Neural cell (in vitro differentiated cells): ENCODE data around the gene OR4E1. TPM values are rescaled to one million over a fixed set of nuclear protein-coding genes. Genes with fewer than 3 reads are reported as not detected.

Experiments
- H2AFZ ChIP-seq: fragments of 200-600, 300-800 bp; sonication (generic), shearing (Covaris generic); 2 replicates; pipeline ENCODE4 v1.6.0; 2014; ENCODE audit warnings: low read depth, mild to moderate bottlenecking, antibody characterized with exemption, low read length, moderate library complexity
- H3F3A ChIP-seq: fragments of 200-600 bp; shearing (Covaris generic); 2 replicates; pipeline ENCODE4 v1.6.1; 2016; ENCODE audit warnings: mild to moderate bottlenecking, moderate library complexity, mixed read lengths, antibody characterized with exemption, low read length; ENCODE audit not compliant: insufficient read depth, poor library complexity, severe bottlenecking
- H3K27ac ChIP-seq: fragments of 200-600, 300-800 bp; sonication (generic), shearing (Covaris generic); 2 replicates; pipeline ENCODE4 v1.5.1; 2014; ENCODE audit warnings: mild to moderate bottlenecking, low read length, moderate library complexity
- H3K27me3 ChIP-seq: fragments of 300-800, 200-600 bp; sonication (generic), shearing (Covaris generic); 2 replicates; pipeline ENCODE4 v1.6.0; 2014; ENCODE audit warnings: mild to moderate bottlenecking, low read depth, low read length, moderate library complexity; ENCODE audit not compliant: insufficient read depth
- H3K36me3 ChIP-seq: fragments of 300-800, 200-600 bp; sonication (generic), shearing (Covaris generic); 2 replicates; pipeline ENCODE4 v1.5.1; 2014; ENCODE audit warnings: mild to moderate bottlenecking, antibody characterized with exemption, low read length, moderate library complexity; ENCODE audit not compliant: insufficient read depth
- H3K4me2 ChIP-seq: fragments of 300-800, 200-600 bp; sonication (generic), shearing (Covaris generic); 2 replicates; pipeline ENCODE4 v1.6.0; 2014; ENCODE audit warnings: mild to moderate bottlenecking, low read length
- H3K4me3 ChIP-seq: fragments of 300-800, 200-600 bp; sonication (generic), shearing (Covaris generic); 2 replicates; pipeline ENCODE4 v1.5.1; 2014; ENCODE audit warnings: mild to moderate bottlenecking, low read length, moderate library complexity
- H3K79me2 ChIP-seq: fragments of 200-600 bp; shearing (Covaris generic); replicated peaks from 2 replicates; pipeline ENCODE4 v1.6.0; 2014; ENCODE audit warnings: mild to moderate bottlenecking, low read length, moderate library complexity; ENCODE audit not compliant: insufficient read depth
- H3K9ac ChIP-seq: fragments of 300-800, 200-600 bp; sonication (generic), shearing (Covaris generic); 2 replicates; pipeline ENCODE4 v1.6.1; 2016; ENCODE audit warnings: mild to moderate bottlenecking, low read length, mixed read lengths
- H3K9me2 ChIP-seq: fragments of 200-600 bp; shearing (Covaris generic); 2 replicates; pipeline ENCODE4 v1.6.1; 2016; ENCODE audit warnings: mild to moderate bottlenecking, low read length, mixed read lengths; ENCODE audit not compliant: insufficient read depth
- H3K9me3 ChIP-seq: fragments of 200-600, 300-800 bp; sonication (generic), shearing (Covaris generic); 2 replicates; pipeline ENCODE4 v1.6.1; 2016; ENCODE audit warnings: mild to moderate bottlenecking, mixed run types, low read length, moderate library complexity, mixed read lengths
- H4K20me1 ChIP-seq: fragments of 200-600 bp; shearing (Covaris generic); 2 replicates; pipeline ENCODE4 v1.6.1; 2016; ENCODE audit warnings: mild to moderate bottlenecking, mixed run types; ENCODE audit not compliant: insufficient read depth
- EP300 ChIP-seq: fragments of 450-650 bp; conservative IDR thresholded peaks from 2 replicates; pipeline ENCODE4 v1.6.1; 2014; ENCODE audit warnings: antibody characterized with exemption, mild to moderate bottlenecking, moderate library complexity; ENCODE audit not compliant: poor library complexity, severe bottlenecking
- EZH2 ChIP-seq: fragments of 200-600, 300-800 bp; shearing (Covaris generic), sonication (generic); IDR thresholded peaks from 2 replicates; pipeline ENCODE4 v1.6.1; 2014; ENCODE audit warnings: antibody characterized with exemption, low read length, borderline replicate concordance, mild to moderate bottlenecking; ENCODE audit not compliant: insufficient read depth, poor library complexity, severe bottlenecking
- MXI1 ChIP-seq: fragments of 450-650 bp; conservative IDR thresholded peaks from 2 replicates; pipeline ENCODE4 v1.6.1; 2014; ENCODE audit warnings: antibody characterized with exemption, mild to moderate bottlenecking; ENCODE audit not compliant: poor library complexity, severe bottlenecking
- POLR2AphosphoS5 ChIP-seq: IDR thresholded peaks from 2 replicates; pipeline ENCODE4 v1.6.1; 2012
- RAD21 ChIP-seq: fragments of 450-650 bp; conservative IDR thresholded peaks from 2 replicates; pipeline ENCODE4 v1.6.1; 2014; ENCODE audit warnings: antibody characterized with exemption, mild to moderate bottlenecking, moderate library complexity
- REST ChIP-seq: IDR thresholded peaks from 2 replicates; pipeline ENCODE4 v1.6.1; 2012; ENCODE audit warnings: borderline replicate concordance
- SMC3 ChIP-seq: fragments of 450-650 bp; conservative IDR thresholded peaks from 2 replicates; pipeline ENCODE4 v1.6.1; 2014; ENCODE audit warnings: antibody characterized with exemption, mild to moderate bottlenecking, moderate library complexity; ENCODE audit not compliant: poor library complexity
- TAF1 ChIP-seq: IDR thresholded peaks from 2 replicates; pipeline ENCODE4 v1.6.1; 2012; ENCODE audit warnings: low read depth
- polyA plus RNA-seq: library from polyadenylated mRNA; depleted of rRNA; stranded (reverse); fragments of >200 nt; gene quantifications from 2 replicates; pipeline ENCODE4 v1.2.3, GENCODE V29; 2014
- TF ChIP-seq, protein P1 (sequence below): fragments of 450-650 bp; IDR thresholded peaks from 2 replicates; pipeline ENCODE4 v1.5.1; 2014; ENCODE audit warnings: antibody characterized with exemption, mild to moderate bottlenecking, moderate library complexity; ENCODE audit not compliant: poor library complexity, severe bottlenecking

Gene OR4E1
- polyA plus RNA-seq, 1 donor from 2014 or later: not detected

GRCh38 chr14:21703357-21704326 is 30.0 kb upstream of the OR4E1 start:
- H4K20me1 ChIP-seq: no peaks in the 10 kb centered on the region
- H3K36me3 ChIP-seq: no peaks in the 10 kb centered on the region
- no peak overlapping the region for H3K4me3 ChIP-seq
- no peak overlapping the region for H3K9ac ChIP-seq
- no peaks in the 10 kb centered on the region for H3K79me2 ChIP-seq
- TF ChIP-seq POLR2AphosphoS5 (no peak), SMC3 (no peak), EP300 (no peak), EZH2 (no peak), TAF1 (no peak), MXI1 (no peak)
- TF ChIP-seq, protein P1, sequence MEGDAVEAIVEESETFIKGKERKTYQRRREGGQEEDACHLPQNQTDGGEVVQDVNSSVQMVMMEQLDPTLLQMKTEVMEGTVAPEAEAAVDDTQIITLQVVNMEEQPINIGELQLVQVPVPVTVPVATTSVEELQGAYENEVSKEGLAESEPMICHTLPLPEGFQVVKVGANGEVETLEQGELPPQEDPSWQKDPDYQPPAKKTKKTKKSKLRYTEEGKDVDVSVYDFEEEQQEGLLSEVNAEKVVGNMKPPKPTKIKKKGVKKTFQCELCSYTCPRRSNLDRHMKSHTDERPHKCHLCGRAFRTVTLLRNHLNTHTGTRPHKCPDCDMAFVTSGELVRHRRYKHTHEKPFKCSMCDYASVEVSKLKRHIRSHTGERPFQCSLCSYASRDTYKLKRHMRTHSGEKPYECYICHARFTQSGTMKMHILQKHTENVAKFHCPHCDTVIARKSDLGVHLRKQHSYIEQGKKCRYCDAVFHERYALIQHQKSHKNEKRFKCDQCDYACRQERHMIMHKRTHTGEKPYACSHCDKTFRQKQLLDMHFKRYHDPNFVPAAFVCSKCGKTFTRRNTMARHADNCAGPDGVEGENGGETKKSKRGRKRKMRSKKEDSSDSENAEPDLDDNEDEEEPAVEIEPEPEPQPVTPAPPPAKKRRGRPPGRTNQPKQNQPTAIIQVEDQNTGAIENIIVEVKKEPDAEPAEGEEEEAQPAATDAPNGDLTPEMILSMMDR: no peak
- no peak overlapping the region for H3K27ac ChIP-seq
- no peak overlapping the region for H3K4me2 ChIP-seq
- H2AFZ ChIP-seq: no peak overlapping the region
- H3F3A ChIP-seq: no peaks in the 10 kb centered on the region
- no peaks in the 10 kb centered on the region for H3K27me3 ChIP-seq
- no peaks in the 10 kb centered on the region for H3K9me3 ChIP-seq
- no peaks in the 10 kb centered on the region for H3K9me2 ChIP-seq

GRCh38 chr14:21702316-21702715 is 28.7 kb upstream of the OR4E1 start:
- Histone ChIP-seq H3K27ac (no peak overlapping the region), H3K4me3 (no peak overlapping the region), H4K20me1 (no peaks in the 10 kb centered on the region), H3K4me2 (no peak overlapping the region), H3K9me3 (no peaks in the 10 kb centered on the region), H3F3A (no peaks in the 10 kb centered on the region), H3K79me2 (no peaks in the 10 kb centered on the region), H3K36me3 (no peaks in the 10 kb centered on the region), H3K27me3 (no peaks in the 10 kb centered on the region), H2AFZ (no peak overlapping the region), H3K9ac (no peak overlapping the region), H3K9me2 (no peaks in the 10 kb centered on the region)
- TF ChIP-seq TAF1 (no peak), EZH2 (no peak), RAD21 (no peak), EP300 (no peak), MXI1 (no peak), REST (no peak), POLR2AphosphoS5 (no peak), SMC3 (no peak)
- TF ChIP-seq, protein P1: no peak
